Body of pancreas (tissue), 4 donors: ENCODE data around the gene RPS16. TPM values are rescaled to one million over a fixed set of nuclear protein-coding genes. Genes with fewer than 3 reads are reported as not detected.

ENCODE experiments used
- ATAC-seq: fragments of 150-250 bp; one replicate; pipeline ENCODE4 v1.9.1; 2016
- DNase-seq, 4 donors: peaks; one replicate each; pipeline ENCODE4 v3.0.0-alpha.2; 2019
- H3K27ac ChIP-seq, 4 donors: fragments of 200-600 bp; sonication (generic); 1 replicate in 3 of 4; 2 replicates in 1 of 4; pipeline versions ENCODE4 v1.5.1 to v1.6.1; 2016 to 2019; ENCODE audit warnings: mild to moderate bottlenecking in 1 of 4, mixed read lengths in 1 of 4, moderate library complexity in 1 of 4
- H3K27me3 ChIP-seq, 2 donors: fragments of 200-600 bp; sonication (generic); one replicate each; pipeline ENCODE4 v1.6.0; 2016; ENCODE audit warnings: mild to moderate bottlenecking in 1 of 2
- H3K36me3 ChIP-seq, 2 donors: fragments of 200-600 bp; sonication (generic); replicated peaks in 1 of 2; 2 replicates each; pipeline ENCODE4 v1.5.1; 2016; ENCODE audit warnings: low read depth in 2 of 2; ENCODE audit not compliant: insufficient read depth in 1 of 2
- H3K4me1 ChIP-seq: fragments of 200-600 bp; sonication (generic); one replicate; pipeline ENCODE4 v1.6.0; 2016
- H3K4me3 ChIP-seq, 2 donors: fragments of 200-600 bp; sonication (generic); 1 replicate in 1 of 2; 2 replicates in 1 of 2; pipeline ENCODE4 v1.5.1; 2016 to 2019
- H3K9me3 ChIP-seq, 3 donors: fragments of 200-600 bp; sonication (generic); 1 replicate in 2 of 3; 2 replicates in 1 of 3; pipeline ENCODE4 v1.5.1; 2016
- POLR2A ChIP-seq, 3 donors: fragments of 450-650 bp; IDR thresholded peaks; one replicate each; pipeline ENCODE4 v1.6.1; 2016; ENCODE audit warnings: antibody characterized with exemption in 3 of 3, mild to moderate bottlenecking in 2 of 3
- WGBS, 2 donors: methylation state at CpG; one replicate each; pipeline ENCODE4 v1.1.5; 2017; 5-methylcytosine and 5-hydroxymethylcytosine counted together
- intact Hi-C: fragments of 100-400 bp; cut with DNase I; formaldehyde crosslinking; loops from one replicate; pipeline ENCODE4 v1.15.1; 2023
- total RNA-seq, 2 donors: library from RNA; depleted of rRNA; stranded (reverse); fragments of >200 nt; gene quantifications; one replicate each; pipeline ENCODE4 v1.1.0, GENCODE V29; 2016
- TF ChIP-seq, protein P1 (sequence below), 7 experiments: fragments of 450-650 bp in 4 of 7; fragments of 200-600 bp in 3 of 7; sonication (generic) in 3 of 7; IDR thresholded peaks; one replicate each; pipeline ENCODE4 v1.5.1; 2016 to 2019; ENCODE audit warnings: antibody characterized with exemption in 7 of 7

The RPS16 gene
- total RNA-seq, 2 donors from 2014 or later = 573 to 1,475 TPM

DNA sequence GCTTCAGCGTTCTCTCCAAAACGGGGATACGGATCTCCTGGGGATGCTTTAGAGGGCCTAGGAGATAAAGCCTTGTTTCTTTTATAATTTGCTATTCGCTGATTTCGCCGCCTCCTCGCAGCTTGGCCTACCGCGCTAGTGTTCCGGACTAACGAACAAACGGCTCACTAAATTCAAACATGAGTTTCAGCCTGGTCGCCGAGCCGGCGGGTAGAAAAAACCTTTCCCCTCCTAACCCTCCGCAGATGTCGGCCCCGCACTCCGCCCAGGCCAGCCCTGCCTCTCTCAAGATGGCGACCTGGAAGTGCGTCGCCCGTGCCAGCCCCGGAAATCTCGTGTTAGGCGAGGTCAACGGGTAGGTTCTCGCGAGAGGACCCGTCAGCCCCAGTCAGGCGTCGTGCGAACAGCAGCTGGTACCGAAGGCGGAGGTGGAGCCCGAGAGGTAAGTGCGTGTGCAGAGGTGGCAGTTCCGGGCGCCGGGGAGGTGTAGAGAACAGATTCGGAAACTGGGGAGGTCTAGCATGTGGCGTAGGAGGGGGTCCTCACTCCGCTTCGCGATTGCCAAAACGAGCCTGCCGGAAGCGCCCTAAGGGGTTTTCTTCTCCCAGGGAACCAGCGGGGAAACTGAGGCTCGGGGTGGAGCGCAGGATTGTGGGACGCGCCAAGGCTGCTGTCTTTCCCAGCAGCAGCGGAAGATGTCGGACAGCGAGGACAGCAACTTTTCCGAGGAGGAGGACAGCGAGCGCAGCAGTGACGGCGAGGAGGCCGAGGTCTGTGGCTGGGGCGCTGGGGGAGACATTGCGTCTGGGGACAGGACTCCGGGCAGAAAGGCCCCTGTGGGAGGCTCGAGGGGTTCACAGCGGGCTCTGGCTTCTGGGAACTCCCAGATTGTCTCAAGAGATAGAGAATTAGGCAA is 9.7 kb upstream of the RPS16 start, which contains the start of gene SUPT5H:
Gene SUPT5H (plus strand): TSS at position 387 of the 916 bp plus-strand sequence. CDS start 309 bp downstream, at position 696.
- ATAC-seq = peak; percentile 100
- Histone ChIP-seq H3K9me3 (no peaks in the 10 kb centered on the region), H3K36me3 (no peaks in the 10 kb centered on the region), H3K4me1 (peaks cover 48% of the 10 kb centered on the region), H3K27me3 (no peaks in the 10 kb centered on the region), H3K4me3 (peak within 1 kb of the TSS; percentile 93 to 94), H3K27ac (peak within 1 kb of the TSS; percentile 72 to 96 (median 86))
- peak; percentile 98 to 99 (median 99) for DNase-seq
- WGBS, 2 donors = 0% methylated on average over 38 to 68 of the region's 68 CpGs
- peak; percentile 81 to 96 (median 94) for TF ChIP-seq POLR2A (IDR thresholded peaks at IDR 0.05)
- TF ChIP-seq, protein P1, sequence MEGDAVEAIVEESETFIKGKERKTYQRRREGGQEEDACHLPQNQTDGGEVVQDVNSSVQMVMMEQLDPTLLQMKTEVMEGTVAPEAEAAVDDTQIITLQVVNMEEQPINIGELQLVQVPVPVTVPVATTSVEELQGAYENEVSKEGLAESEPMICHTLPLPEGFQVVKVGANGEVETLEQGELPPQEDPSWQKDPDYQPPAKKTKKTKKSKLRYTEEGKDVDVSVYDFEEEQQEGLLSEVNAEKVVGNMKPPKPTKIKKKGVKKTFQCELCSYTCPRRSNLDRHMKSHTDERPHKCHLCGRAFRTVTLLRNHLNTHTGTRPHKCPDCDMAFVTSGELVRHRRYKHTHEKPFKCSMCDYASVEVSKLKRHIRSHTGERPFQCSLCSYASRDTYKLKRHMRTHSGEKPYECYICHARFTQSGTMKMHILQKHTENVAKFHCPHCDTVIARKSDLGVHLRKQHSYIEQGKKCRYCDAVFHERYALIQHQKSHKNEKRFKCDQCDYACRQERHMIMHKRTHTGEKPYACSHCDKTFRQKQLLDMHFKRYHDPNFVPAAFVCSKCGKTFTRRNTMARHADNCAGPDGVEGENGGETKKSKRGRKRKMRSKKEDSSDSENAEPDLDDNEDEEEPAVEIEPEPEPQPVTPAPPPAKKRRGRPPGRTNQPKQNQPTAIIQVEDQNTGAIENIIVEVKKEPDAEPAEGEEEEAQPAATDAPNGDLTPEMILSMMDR (IDR thresholded peaks at IDR 0.05) = peak in 1 of 7 experiments; percentile 19
- intact Hi-C loops = loop anchor here (10.0 kb wide), 1 partner anchor 89 kb away; the partner anchor contains the start of gene EID2B

DNA sequence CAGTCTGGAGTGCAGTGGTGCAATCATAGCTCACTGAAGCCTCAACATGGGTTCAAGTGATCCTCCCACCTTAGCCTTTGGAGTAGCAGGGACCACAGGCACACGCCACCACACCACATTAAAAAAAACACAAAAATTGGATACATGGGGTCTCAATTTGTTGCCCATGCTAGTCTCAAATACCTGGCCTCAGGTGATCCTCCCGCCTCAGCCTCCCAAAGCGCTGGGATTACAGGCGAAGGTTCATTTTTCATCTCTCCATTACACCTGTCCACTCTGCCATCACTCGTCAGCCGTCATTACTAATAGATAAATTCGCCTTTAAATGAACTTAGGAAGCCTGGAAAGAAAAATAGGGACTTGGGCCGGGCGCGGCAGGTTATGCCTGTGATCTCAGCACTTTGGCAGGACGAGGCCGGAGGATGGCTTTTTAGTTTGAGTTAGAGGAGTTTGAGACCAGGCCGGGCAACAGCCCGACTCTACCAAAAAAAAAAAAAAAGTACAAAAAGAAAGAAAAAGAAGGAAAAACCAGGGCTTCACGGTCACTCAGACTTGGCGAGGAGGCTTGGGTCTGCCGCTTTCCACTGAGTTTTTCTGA is 8.9 kb upstream of the RPS16 start:
- intact Hi-C loops = loop anchor here (10.0 kb wide), 1 partner anchor 90 kb away; the partner anchor contains the start of gene EID2B
- peaks cover 46% of the 10 kb centered on the region for H3K4me1 ChIP-seq
- H3K27me3 ChIP-seq = no peaks in the 10 kb centered on the region
- H3K27ac ChIP-seq = peak overlapping the region in 3 of 4 donors; percentile 79 to 96 (median 92)
- no peaks in the 10 kb centered on the region for H3K36me3 ChIP-seq
- DNase-seq (peak in 1 of 4 donors; percentile 21), ATAC-seq (no peak)
- H3K4me3 ChIP-seq = peak overlapping the region; percentile 13 to 93
- no peaks in the 10 kb centered on the region for H3K9me3 ChIP-seq
- WGBS, 2 donors = 2 to 3% methylated on average over 17 of the region's 17 CpGs
- TF ChIP-seq POLR2A (IDR thresholded peaks at IDR 0.05) = no peak
- TF ChIP-seq, protein P1 (IDR thresholded peaks at IDR 0.05) = no peak

DNA sequence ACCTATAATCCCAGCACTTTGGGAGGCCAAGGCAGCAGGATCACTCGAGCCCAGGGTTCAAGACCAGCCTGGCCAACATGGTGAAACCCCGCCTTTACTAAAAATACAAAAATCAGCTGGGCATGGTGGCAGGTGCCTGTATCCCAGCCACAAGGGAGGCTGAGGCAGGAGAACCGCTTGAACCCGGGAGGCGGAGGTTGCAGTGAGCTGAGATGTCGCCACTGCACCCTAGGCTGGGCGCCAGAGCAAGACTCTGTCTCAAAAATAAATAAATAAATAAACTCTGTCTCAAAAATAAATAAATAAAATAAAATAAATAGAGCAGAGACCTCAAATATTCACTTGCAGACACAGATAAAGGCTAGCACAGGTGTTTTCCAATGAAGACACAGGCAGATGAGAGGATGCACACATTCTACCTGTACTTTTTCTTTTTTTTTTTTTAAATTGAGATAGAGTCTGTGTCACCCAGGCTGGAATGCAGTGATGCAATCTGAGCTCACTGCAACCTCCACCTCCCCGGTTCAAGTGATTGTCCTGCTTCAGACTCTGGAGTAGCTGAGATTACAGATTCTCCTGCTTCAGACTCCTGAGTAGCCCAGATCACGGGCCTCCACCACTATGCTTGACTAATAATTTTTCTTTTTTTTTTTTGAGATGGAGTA is 2.7 kb upstream of the RPS16 start:
- no peak overlapping the region for H3K27ac ChIP-seq
- 72 to 73% methylated on average over 9 of the region's 9 CpGs for WGBS, 2 donors
- peaks cover 0 to 8% of the 10 kb centered on the region in 2 donors for H3K36me3 ChIP-seq
- no peak for DNase-seq
- intact Hi-C loops = no loop called here
- H3K27me3 ChIP-seq = no peaks in the 10 kb centered on the region
- H3K4me1 ChIP-seq = peaks cover 37% of the 10 kb centered on the region
- H3K9me3 ChIP-seq = no peaks in the 10 kb centered on the region
- no peak for ATAC-seq
- TF ChIP-seq, protein P1 (IDR thresholded peaks at IDR 0.05) = no peak
- TF ChIP-seq POLR2A (IDR thresholded peaks at IDR 0.05) = no peak
- H3K4me3 ChIP-seq = no peak overlapping the region

GRCh38 chr19:39436350-39436716 is 584 bp upstream of the RPS16 start:
- H3K4me3 ChIP-seq = no peak overlapping the region
- no peaks in the 10 kb centered on the region for H3K9me3 ChIP-seq
- ATAC-seq = no peak
- WGBS, 2 donors = 3 to 15% methylated on average over 2 of the region's 2 CpGs
- H3K27ac ChIP-seq = peak overlapping the region; percentile 71 to 86 (median 75)
- peaks cover 38% of the 10 kb centered on the region for H3K4me1 ChIP-seq
- TF ChIP-seq, protein P1 (IDR thresholded peaks at IDR 0.05) = no peak
- no peak for TF ChIP-seq POLR2A (IDR thresholded peaks at IDR 0.05)
- H3K36me3 ChIP-seq = peaks cover 0 to 13% of the 10 kb centered on the region in 2 donors
- DNase-seq = no peak
- H3K27me3 ChIP-seq = no peaks in the 10 kb centered on the region
- intact Hi-C loops = no loop called here
